GM18517 (cell line): Measurements from ENCODE around the gene ISL2.

Experiments
- ATAC-seq: cut with Tn5 transposase; IDR thresholded peaks from one replicate; pipeline ENCODE4 v1.9.1; 2021; ENCODE audit warnings: mild to moderate bottlenecking, moderate library complexity; ENCODE audit not compliant: unreplicated experiment

ISL2 gene

GRCh38 chr15:76327191-76328105 is 9.1 kb upstream of the ISL2 start:
- ATAC-seq = no peak

DNA sequence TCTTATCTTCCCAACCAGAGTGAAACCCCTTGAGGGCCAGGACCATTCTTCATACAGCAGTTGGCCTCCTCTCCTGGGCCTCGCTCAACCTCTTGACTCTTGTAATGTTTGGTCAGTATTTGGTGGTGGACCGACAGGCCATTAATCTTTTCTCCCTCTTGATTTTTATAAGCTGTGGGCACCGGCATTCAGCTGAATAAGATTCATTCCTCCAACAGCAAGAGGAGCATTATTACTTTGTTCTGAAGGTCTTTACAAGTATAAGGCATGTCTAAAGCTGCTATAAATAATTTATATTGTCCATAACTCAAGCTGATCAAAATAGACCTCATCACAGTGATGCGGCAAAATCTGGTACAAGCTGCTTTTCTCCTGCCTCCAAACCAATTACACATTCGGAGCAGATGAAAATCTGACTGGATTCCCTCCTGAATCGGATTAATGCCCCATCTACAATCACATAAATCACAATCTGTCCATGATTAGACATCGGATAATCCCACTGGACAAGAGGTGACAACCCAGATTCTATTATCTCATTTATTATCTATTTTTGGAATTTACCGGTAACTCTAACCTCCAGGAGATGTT is 8.4 kb upstream of the ISL2 start:
- ATAC-seq = no peak

GRCh38 chr15:76328958-76329357 is 7.6 kb upstream of the ISL2 start:
- ATAC-seq = no peak

DNA sequence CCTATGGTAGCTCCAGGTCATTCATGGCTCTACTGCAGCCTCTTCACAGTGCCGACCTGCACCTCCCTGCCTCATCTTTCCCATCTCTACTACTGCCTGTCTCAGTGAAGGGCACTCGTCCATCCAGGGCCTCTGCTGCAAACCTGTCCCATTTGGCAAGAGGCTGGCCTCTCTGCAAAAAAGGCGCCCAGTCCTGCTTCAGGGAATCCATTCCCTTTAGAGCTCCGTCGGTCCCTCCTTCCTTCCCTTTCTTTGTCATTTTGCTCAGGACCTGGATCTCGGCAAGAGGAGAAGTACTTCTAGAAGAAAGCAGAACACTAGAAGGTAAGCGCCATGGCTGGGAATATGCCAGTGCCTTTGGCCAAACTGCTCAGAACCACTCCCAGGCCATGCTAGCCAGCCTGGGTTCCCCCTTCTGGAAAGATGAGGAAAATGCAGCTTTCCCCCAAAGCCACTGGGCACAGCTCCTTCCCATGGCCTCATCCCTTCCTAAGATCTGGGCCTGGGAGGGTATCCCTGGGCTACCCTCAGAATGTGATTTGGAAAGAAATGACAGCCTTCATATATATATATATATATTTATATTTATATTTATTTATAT is 6.4 kb upstream of the ISL2 start:
- ATAC-seq = no peak

- ATAC-seq = no peak
These were observed 3.8 kb upstream of the ISL2 start for GRCh38 chr15:76332796-76333195.

DNA sequence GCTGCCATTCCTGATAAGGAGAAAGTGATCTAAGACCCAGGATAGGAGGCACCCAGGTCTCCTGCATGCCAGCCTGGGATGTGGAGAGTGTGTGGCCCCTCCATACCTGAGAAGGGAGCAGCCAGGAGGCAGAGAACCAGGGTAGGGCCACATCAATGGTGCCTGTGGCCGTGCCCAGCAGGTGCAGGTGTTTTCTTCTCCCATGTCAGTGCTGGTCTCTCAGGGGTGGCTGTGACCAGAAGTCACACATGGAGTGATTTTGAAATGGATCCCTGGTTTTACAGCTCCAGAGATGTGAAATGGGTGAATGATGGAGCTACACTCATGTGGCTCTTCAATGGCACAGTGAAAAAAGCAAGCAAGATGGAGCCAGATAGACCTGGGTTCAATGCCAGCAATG is 3.3 kb upstream of the ISL2 start:
- no peak for ATAC-seq

DNA sequence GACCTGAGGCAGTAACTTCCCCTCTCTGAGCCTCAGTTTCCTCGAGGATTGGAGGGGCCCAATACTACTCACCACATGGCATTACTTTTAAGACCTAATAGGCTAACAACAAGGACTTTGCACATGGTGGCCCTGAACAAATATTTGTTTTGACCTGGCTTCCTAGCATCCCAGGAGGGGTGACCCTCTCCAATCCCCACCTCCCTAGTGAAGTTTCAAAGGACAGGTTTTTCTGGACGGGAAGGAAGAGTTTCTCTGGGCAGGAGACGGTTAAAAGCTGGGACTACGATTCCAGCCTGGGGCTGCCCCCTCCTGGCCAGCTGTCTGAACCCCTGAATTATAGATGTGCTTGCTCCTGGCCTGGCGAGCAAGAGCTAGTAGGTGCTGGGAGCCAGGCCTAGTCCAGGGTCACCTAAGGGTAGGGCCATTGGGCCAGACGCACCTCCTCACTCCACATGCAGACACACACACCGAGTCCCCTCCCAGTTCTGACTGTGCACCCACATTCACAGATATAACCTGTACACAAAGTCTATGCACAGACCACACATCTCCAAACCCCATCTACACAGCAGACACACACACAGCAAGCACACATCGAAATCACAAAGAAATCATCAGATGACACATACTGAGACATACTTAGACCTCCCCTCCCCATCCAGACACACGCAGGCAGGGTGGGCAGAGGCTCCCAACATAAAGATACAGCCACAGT is 2.7 kb upstream of the ISL2 start:
- no peak for ATAC-seq

DNA sequence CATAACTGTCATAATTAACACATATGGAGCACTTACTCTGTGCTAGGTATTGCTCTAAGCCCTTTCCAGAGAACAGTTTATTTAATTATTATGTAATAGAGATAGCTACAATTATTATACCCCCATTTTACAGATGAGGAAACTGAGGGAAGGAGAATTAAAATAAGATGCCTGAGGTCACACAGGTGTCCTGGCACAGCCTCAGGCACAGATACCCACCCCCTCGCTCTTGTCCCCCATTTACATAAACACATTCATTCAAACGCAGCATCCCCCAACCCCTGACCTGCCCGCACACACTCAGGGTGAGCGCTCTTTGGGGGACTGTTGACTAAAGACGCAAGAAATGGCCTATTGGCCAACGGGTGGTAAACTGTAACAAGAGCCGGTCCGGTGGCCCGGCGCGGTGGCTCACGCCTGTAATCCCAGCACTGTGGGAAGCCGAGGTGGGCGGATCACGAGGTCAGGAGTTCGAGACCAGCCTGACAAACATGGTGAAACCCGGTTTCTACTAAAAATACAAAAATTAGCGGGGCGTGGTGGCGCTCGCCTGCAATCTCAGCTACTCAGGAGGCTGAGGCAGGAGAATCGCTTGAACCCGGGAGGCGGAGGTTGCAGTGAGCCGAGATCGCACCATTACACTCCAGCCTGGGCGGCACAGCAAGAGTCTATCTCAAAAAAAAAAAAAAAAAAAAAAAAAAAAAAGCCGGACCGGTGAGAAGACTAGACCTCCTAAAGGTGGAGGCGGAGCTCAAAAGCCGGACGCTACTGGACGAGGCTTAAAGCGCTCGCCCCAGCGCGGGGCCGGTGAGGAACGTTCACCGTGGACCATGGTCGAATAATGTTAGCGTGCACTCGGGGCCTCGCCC is 1.9 kb upstream of the ISL2 start:
- ATAC-seq = no peak

GRCh38 chr15:76335307-76336253 is 993 bp upstream of the ISL2 start:
- peak; percentile 8 for ATAC-seq

GRCh38 chr15:76337059-76337695 is 604 bp downstream of the ISL2 start:
- ATAC-seq = no peak

DNA sequence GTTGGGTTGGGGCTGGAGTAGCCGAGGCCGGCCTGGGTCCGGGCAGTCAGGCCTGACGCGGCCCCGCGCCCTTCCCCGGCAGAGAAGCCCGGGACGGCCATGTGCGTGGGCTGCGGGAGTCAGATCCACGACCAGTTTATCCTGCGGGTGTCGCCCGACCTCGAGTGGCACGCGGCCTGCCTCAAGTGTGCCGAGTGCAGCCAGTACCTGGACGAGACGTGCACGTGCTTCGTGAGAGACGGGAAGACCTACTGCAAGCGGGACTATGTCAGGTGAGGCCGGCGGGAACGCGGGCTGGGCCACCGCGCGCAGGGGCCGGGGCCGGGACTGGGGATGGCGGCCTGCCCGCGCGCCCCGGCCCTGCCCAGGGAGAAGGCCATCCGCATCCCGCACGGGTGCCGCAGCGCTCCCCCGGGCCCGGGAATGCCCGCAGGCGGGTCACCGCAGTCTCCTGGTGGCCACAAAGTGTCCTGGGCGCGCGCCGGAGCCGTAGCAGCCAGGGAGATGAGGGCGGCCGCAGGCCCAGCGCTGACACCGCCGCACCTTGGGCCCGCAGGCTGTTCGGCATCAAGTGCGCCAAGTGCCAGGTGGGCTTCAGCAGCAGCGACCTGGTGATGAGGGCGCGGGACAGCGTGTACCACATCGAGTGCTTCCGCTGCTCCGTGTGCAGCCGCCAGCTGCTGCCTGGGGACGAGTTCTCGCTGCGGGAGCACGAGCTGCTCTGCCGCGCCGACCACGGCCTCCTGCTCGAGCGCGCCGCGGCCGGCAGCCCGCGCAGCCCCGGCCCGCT is 1.3 kb downstream of the ISL2 start:
- no peak for ATAC-seq

- no peak for ATAC-seq
These were observed 2.1 kb downstream of the ISL2 start for GRCh38 chr15:76338486-76339304.

DNA sequence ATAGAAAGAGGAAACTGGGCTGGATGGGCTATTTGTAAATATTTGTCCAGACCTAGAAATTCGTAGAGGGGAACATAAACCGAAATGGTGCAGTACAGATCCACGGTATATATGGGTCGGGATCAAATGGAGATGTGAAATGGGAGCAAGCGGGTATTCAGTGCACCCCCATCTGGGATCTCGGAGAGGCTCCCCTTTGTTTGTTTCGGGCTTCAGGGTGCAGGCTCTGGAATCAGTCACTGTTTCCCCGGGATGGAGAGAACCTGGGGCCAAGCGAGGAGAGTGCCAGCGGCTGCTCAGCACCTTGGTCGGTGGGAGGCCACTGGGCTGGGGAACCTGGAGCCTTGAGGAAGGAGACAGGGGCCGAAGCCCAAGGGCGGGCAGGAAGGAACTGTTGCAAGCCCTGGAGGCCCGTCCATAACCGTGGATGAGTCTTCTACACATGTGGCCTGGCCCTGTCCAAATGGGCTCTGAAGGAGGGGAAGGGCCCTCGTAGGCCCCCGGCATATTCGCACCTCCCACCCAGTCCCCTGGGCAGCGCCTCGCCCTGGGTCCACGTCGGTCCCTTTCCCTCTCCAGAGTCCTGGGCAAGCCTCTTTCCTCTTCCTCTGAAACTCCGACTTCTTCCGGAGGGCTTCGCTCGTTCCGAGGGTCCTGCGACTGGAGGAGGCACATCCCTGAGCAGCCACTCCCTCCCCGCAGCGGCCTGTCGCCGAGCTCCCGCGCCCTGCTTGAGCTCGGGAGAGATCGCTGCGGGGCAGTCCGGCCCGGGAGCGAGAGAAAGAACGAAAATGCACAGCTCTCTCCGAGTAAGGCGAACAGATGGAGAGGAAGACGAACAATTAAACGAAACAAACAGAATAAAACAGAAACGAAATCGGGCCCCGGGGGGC is 3.0 kb downstream of the ISL2 start:
- ATAC-seq = no peak

DNA sequence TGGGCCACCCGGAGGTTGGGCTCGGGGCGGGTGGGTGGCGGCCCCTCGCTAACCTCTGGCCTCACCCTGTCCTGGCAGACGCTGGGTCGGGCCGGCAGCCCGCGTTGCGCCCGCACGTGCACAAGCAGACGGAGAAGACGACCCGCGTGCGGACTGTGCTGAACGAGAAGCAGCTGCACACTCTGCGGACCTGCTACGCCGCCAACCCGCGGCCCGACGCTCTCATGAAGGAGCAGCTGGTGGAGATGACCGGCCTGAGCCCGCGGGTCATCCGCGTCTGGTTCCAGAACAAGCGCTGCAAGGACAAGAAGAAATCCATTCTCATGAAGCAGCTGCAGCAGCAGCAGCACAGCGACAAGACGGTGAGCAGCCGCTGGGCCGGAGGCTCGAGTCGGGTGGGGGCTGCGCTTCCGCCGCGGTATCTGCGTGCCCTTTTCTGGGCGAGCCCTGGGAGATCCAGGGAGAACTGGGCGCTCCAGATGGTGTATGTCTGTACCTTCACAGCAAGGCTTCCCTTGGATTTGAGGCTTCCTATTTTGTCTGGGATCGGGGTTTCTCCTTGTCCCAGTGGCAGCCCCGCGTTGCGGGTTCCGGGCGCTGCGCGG is 3.7 kb downstream of the ISL2 start:
- no peak for ATAC-seq

- no peak for ATAC-seq
These were observed 4.3 kb downstream of the ISL2 start for GRCh38 chr15:76340803-76341365.
